GM23338 (cell line): ENCODE measurements around the gene TMEM45A. TPM values are rescaled to one million over a fixed set of nuclear protein-coding genes. Genes with fewer than 3 reads are reported as not detected.

ENCODE experiments used
- ATAC-seq: fragments of 200-7000 bp; cut with Tn5 transposase; 3 replicates; pipeline ENCODE4 v1.9.1; 2020
- DNase-seq: peaks from one replicate; pipeline ENCODE4 v3.0.0-alpha.2; 2015; ENCODE audit warnings: low spot score
- H2AFZ ChIP-seq: fragments of 200-600 bp; sonication (generic); 2 replicates; pipeline ENCODE4 v1.8.0; 2016; ENCODE audit warnings: antibody characterized with exemption, mild to moderate bottlenecking, moderate library complexity
- H3F3A ChIP-seq: fragments of 200-600 bp; sonication (generic); replicated peaks from 2 replicates; pipeline ENCODE4 v1.8.0; 2017; ENCODE audit warnings: antibody characterized with exemption, mixed run types, low read depth
- H3K27ac ChIP-seq: fragments of 200-600 bp; sonication (generic); 2 replicates; pipeline ENCODE4 v1.6.1; 2016; ENCODE audit warnings: low read depth
- H3K27me3 ChIP-seq: fragments of 200-600 bp; sonication (generic); 2 replicates; pipeline ENCODE4 v1.8.0; 2016; ENCODE audit warnings: mild to moderate bottlenecking, mixed run types, moderate library complexity; ENCODE audit not compliant: insufficient read depth
- H3K36me3 ChIP-seq: fragments of 200-600 bp; sonication (generic); 2 replicates; pipeline ENCODE4 v1.8.0; 2016; ENCODE audit warnings: mild to moderate bottlenecking; ENCODE audit not compliant: insufficient read depth
- H3K4me1 ChIP-seq: fragments of 200-600 bp; sonication (generic); 2 replicates; pipeline ENCODE4 v1.8.0; 2016; ENCODE audit warnings: mild to moderate bottlenecking, moderate library complexity; ENCODE audit not compliant: insufficient read depth
- H3K4me2 ChIP-seq: fragments of 200-600 bp; sonication (generic); 2 replicates; pipeline ENCODE4 v1.7.1; 2017; ENCODE audit warnings: mixed run types
- H3K4me3 ChIP-seq: fragments of 200-600 bp; sonication (generic); 2 replicates; pipeline ENCODE4 v1.6.1; 2016; ENCODE audit warnings: mixed run types
- H3K79me2 ChIP-seq: fragments of 200-600 bp; sonication (generic); replicated peaks from 2 replicates; pipeline ENCODE4 v1.8.0; 2017; ENCODE audit warnings: mild to moderate bottlenecking; ENCODE audit not compliant: insufficient read depth
- H3K9me2 ChIP-seq: fragments of 200-600 bp; sonication (generic); 2 replicates; pipeline ENCODE4 v1.8.0; 2017; ENCODE audit not compliant: insufficient read depth
- H4K20me1 ChIP-seq: fragments of 200-600 bp; sonication (generic); replicated peaks from 2 replicates; pipeline ENCODE4 v1.8.0; 2017; ENCODE audit warnings: mild to moderate bottlenecking; ENCODE audit not compliant: insufficient read depth
- H3K27ac Mint-ChIP-seq: 2 replicates; pipeline ENCODE4 v1.8.0; 2020; ENCODE audit warnings: inconsistent platforms, mild to moderate bottlenecking, moderate library complexity, mixed read lengths
- H3K27me3 Mint-ChIP-seq: 3 replicates; pipeline ENCODE4 v1.8.0; 2022; ENCODE audit warnings: low read depth, mild to moderate bottlenecking, moderate library complexity, mixed read lengths, inconsistent platforms; ENCODE audit not compliant: insufficient read depth, poor library complexity
- H3K36me3 Mint-ChIP-seq: 3 replicates; pipeline ENCODE4 v1.8.0; 2021; ENCODE audit warnings: low read depth, mild to moderate bottlenecking, inconsistent platforms, moderate library complexity, mixed read lengths
- H3K4me1 Mint-ChIP-seq: 3 replicates; pipeline ENCODE4 v1.8.0; 2020; ENCODE audit warnings: mild to moderate bottlenecking, inconsistent platforms, mixed read lengths
- H3K4me3 Mint-ChIP-seq: 3 replicates; pipeline ENCODE4 v1.8.0; 2021; ENCODE audit warnings: moderate library complexity, mild to moderate bottlenecking, inconsistent platforms, mixed read lengths
- H3K9me3 Mint-ChIP-seq: 3 replicates; pipeline ENCODE4 v1.8.0; 2020; ENCODE audit warnings: moderate library complexity, mild to moderate bottlenecking, inconsistent platforms, mixed read lengths
- CREB1 ChIP-seq: fragments of 250-450 bp; sonication (Bioruptor Pico); IDR thresholded peaks from 2 replicates; pipeline ENCODE4 v1.5.0; 2020; ENCODE audit warnings: low read depth, mild to moderate bottlenecking, moderate library complexity
- EZH2 ChIP-seq: fragments of 200-600 bp; sonication (generic); IDR thresholded peaks from one replicate; pipeline ENCODE4 v1.8.0; 2017; ENCODE audit warnings: antibody characterized with exemption, mild to moderate bottlenecking, low read depth; ENCODE audit not compliant: unreplicated experiment
- EZH2phosphoT487 ChIP-seq: fragments of 200-600 bp; sonication (generic); IDR thresholded peaks from one replicate; pipeline ENCODE4 v1.8.1; 2018; ENCODE audit warnings: antibody characterized with exemption; ENCODE audit not compliant: unreplicated experiment
- JUNB ChIP-seq: IDR thresholded peaks from one replicate; pipeline ENCODE4 v1.6.1; 2016; ENCODE audit warnings: antibody characterized with exemption; ENCODE audit not compliant: unreplicated experiment
- NANOG ChIP-seq: IDR thresholded peaks from 2 replicates; pipeline ENCODE4 v1.6.1; 2016; ENCODE audit warnings: antibody characterized with exemption, borderline replicate concordance
- POLR2AphosphoS5 ChIP-seq: IDR thresholded peaks from 2 replicates; pipeline ENCODE4 v1.6.1; 2016; ENCODE audit warnings: antibody characterized with exemption, low read depth
- ZNF114 ChIP-seq: fragments of 250-450 bp; sonication (Bioruptor Pico); IDR thresholded peaks from 2 replicates; pipeline ENCODE4 v1.5.0; 2020; ENCODE audit warnings: mild to moderate bottlenecking, moderate library complexity
- ZNF331 ChIP-seq: fragments of 250-450 bp; sonication (Bioruptor Pico); IDR thresholded peaks from 2 replicates; pipeline ENCODE4 v1.5.0; 2020; ENCODE audit warnings: low read depth, mild to moderate bottlenecking, moderate library complexity
- polyA plus RNA-seq: library from polyadenylated mRNA; unstranded; fragments of >200 nt; fragmentation: Nextera tagmentation; extraction: Ambion mirVana; gene quantifications from 2 replicates; pipeline ENCODE4 v1.2.1, GENCODE V29; 2016
- total RNA-seq: library from RNA; depleted of rRNA; stranded (reverse); fragments of >200 nt; shearing (Covaris generic); gene quantifications from 2 replicates; pipeline ENCODE4 v1.2.3, GENCODE V29; 2014
- TF ChIP-seq, protein P1 (sequence below): IDR thresholded peaks from 2 replicates; pipeline ENCODE4 v1.6.1; 2016; ENCODE audit warnings: antibody characterized with exemption
- TF ChIP-seq, protein P2 (sequence below): fragments of 250-450 bp; sonication (Bioruptor Pico); IDR thresholded peaks from 2 replicates; pipeline ENCODE4 v1.5.0; 2020; ENCODE audit warnings: mild to moderate bottlenecking, moderate library complexity
- TF ChIP-seq, protein P3 (sequence below): IDR thresholded peaks from one replicate; pipeline ENCODE4 v1.6.1; 2018; ENCODE audit warnings: antibody characterized with exemption; ENCODE audit not compliant: unreplicated experiment
- TF ChIP-seq, protein P4 (sequence below), 2 experiments: fragments of 200-600 bp in 1 of 2; sonication (generic) in 1 of 2; conservative IDR thresholded peaks; 2 replicates each; pipeline versions ENCODE4 v1.5.1 to v1.6.1; 2016 to 2017; ENCODE audit warnings: antibody characterized with exemption in 2 of 2, low read depth in 2 of 2, mild to moderate bottlenecking in 2 of 2, moderate library complexity in 1 of 2

The TMEM45A gene
- total and polyA plus RNA-seq, 2 experiments from 2014 or later: 6.5 to 12.7 TPM

DNA sequence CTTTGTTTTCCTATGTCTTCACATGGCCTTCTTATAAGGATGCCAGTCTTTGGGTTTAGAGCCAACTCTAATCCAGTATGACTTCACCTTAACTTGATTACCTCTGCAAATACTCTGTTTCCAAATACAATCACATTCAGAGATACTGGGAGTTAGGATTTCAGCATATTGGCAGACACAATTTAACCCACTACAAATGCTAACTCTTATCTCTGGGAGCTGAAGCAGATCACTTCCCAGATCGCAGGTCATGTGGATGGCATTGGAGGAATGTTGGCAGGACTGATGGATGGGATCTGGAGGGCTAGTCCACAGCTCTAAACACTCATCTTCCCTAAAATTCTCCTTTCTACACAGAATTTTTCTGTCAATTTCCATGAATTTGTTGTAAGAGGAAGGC lies 70.8 kb downstream of the TMEM45A start:
- H3K4me1 Mint-ChIP-seq: peaks cover 27% of the 10 kb centered on the region
- no peak for TF ChIP-seq ZNF114 (CRISPR knock-in tag)
- TF ChIP-seq CREB1 (CRISPR knock-in tag): no peak
- TF ChIP-seq, protein P1, sequence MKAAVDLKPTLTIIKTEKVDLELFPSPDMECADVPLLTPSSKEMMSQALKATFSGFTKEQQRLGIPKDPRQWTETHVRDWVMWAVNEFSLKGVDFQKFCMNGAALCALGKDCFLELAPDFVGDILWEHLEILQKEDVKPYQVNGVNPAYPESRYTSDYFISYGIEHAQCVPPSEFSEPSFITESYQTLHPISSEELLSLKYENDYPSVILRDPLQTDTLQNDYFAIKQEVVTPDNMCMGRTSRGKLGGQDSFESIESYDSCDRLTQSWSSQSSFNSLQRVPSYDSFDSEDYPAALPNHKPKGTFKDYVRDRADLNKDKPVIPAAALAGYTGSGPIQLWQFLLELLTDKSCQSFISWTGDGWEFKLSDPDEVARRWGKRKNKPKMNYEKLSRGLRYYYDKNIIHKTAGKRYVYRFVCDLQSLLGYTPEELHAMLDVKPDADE: no peak
- TF ChIP-seq JUNB: no peak
- no peak for TF ChIP-seq EZH2phosphoT487
- TF ChIP-seq NANOG: no peak
- TF ChIP-seq EZH2: no peak
- TF ChIP-seq, protein P2, sequence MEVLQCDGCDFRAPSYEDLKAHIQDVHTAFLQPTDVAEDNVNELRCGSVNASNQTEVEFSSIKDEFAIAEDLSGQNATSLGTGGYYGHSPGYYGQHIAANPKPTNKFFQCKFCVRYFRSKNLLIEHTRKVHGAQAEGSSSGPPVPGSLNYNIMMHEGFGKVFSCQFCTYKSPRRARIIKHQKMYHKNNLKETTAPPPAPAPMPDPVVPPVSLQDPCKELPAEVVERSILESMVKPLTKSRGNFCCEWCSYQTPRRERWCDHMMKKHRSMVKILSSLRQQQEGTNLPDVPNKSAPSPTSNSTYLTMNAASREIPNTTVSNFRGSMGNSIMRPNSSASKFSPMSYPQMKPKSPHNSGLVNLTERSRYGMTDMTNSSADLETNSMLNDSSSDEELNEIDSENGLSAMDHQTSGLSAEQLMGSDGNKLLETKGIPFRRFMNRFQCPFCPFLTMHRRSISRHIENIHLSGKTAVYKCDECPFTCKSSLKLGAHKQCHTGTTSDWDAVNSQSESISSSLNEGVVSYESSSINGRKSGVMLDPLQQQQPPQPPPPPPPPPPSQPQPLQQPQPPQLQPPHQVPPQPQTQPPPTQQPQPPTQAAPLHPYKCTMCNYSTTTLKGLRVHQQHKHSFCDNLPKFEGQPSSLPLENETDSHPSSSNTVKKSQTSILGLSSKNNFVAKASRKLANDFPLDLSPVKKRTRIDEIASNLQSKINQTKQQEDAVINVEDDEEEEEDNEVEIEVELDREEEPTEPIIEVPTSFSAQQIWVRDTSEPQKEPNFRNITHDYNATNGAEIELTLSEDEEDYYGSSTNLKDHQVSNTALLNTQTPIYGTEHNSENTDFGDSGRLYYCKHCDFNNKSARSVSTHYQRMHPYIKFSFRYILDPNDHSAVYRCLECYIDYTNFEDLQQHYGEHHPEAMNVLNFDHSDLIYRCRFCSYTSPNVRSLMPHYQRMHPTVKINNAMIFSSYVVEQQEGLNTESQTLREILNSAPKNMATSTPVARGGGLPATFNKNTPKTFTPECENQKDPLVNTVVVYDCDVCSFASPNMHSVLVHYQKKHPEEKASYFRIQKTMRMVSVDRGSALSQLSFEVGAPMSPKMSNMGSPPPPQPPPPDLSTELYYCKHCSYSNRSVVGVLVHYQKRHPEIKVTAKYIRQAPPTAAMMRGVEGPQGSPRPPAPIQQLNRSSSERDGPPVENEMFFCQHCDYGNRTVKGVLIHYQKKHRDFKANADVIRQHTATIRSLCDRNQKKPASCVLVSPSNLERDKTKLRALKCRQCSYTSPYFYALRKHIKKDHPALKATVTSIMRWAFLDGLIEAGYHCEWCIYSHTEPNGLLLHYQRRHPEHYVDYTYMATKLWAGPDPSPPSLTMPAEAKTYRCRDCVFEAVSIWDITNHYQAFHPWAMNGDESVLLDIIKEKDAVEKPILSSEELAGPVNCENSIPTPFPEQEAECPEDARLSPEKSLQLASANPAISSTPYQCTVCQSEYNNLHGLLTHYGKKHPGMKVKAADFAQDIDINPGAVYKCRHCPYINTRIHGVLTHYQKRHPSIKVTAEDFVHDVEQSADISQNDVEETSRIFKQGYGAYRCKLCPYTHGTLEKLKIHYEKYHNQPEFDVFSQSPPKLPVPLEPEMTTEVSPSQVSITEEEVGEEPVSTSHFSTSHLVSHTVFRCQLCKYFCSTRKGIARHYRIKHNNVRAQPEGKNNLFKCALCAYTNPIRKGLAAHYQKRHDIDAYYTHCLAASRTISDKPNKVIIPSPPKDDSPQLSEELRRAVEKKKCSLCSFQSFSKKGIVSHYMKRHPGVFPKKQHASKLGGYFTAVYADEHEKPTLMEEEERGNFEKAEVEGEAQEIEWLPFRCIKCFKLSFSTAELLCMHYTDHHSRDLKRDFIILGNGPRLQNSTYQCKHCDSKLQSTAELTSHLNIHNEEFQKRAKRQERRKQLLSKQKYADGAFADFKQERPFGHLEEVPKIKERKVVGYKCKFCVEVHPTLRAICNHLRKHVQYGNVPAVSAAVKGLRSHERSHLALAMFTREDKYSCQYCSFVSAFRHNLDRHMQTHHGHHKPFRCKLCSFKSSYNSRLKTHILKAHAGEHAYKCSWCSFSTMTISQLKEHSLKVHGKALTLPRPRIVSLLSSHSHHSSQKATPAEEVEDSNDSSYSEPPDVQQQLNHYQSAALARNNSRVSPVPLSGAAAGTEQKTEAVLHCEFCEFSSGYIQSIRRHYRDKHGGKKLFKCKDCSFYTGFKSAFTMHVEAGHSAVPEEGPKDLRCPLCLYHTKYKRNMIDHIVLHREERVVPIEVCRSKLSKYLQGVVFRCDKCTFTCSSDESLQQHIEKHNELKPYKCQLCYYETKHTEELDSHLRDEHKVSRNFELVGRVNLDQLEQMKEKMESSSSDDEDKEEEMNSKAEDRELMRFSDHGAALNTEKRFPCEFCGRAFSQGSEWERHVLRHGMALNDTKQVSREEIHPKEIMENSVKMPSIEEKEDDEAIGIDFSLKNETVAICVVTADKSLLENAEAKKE (CRISPR knock-in tag): no peak
- TF ChIP-seq ZNF331 (CRISPR knock-in tag): no peak
- TF ChIP-seq, protein P3, sequence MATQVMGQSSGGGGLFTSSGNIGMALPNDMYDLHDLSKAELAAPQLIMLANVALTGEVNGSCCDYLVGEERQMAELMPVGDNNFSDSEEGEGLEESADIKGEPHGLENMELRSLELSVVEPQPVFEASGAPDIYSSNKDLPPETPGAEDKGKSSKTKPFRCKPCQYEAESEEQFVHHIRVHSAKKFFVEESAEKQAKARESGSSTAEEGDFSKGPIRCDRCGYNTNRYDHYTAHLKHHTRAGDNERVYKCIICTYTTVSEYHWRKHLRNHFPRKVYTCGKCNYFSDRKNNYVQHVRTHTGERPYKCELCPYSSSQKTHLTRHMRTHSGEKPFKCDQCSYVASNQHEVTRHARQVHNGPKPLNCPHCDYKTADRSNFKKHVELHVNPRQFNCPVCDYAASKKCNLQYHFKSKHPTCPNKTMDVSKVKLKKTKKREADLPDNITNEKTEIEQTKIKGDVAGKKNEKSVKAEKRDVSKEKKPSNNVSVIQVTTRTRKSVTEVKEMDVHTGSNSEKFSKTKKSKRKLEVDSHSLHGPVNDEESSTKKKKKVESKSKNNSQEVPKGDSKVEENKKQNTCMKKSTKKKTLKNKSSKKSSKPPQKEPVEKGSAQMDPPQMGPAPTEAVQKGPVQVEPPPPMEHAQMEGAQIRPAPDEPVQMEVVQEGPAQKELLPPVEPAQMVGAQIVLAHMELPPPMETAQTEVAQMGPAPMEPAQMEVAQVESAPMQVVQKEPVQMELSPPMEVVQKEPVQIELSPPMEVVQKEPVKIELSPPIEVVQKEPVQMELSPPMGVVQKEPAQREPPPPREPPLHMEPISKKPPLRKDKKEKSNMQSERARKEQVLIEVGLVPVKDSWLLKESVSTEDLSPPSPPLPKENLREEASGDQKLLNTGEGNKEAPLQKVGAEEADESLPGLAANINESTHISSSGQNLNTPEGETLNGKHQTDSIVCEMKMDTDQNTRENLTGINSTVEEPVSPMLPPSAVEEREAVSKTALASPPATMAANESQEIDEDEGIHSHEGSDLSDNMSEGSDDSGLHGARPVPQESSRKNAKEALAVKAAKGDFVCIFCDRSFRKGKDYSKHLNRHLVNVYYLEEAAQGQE: no peak
- no peak for TF ChIP-seq POLR2AphosphoS5
- TF ChIP-seq, protein P4, sequence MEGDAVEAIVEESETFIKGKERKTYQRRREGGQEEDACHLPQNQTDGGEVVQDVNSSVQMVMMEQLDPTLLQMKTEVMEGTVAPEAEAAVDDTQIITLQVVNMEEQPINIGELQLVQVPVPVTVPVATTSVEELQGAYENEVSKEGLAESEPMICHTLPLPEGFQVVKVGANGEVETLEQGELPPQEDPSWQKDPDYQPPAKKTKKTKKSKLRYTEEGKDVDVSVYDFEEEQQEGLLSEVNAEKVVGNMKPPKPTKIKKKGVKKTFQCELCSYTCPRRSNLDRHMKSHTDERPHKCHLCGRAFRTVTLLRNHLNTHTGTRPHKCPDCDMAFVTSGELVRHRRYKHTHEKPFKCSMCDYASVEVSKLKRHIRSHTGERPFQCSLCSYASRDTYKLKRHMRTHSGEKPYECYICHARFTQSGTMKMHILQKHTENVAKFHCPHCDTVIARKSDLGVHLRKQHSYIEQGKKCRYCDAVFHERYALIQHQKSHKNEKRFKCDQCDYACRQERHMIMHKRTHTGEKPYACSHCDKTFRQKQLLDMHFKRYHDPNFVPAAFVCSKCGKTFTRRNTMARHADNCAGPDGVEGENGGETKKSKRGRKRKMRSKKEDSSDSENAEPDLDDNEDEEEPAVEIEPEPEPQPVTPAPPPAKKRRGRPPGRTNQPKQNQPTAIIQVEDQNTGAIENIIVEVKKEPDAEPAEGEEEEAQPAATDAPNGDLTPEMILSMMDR (conservative IDR thresholded peaks at IDR 0.05; ENCODE audit: low read depth in 2 of 2): no peak
- H3K27me3 ChIP-seq: no peaks in the 10 kb centered on the region
- no peaks in the 10 kb centered on the region for H3K9me2 ChIP-seq
- H3K4me2 ChIP-seq: no peak overlapping the region
- H3K4me3 ChIP-seq: no peak overlapping the region
- H3K27ac ChIP-seq: no peak overlapping the region
- no peaks in the 10 kb centered on the region for H3K9me3 Mint-ChIP-seq
- H3K79me2 ChIP-seq: no peaks in the 10 kb centered on the region
- no peaks in the 10 kb centered on the region for H3K36me3 Mint-ChIP-seq
- H3F3A ChIP-seq: no peaks in the 10 kb centered on the region
- H3K4me3 Mint-ChIP-seq: no peak overlapping the region
- peaks cover 19% of the 10 kb centered on the region for H3K4me1 ChIP-seq
- no peaks in the 10 kb centered on the region for H3K36me3 ChIP-seq
- ATAC-seq: no peak
- H3K27me3 Mint-ChIP-seq: no peaks in the 10 kb centered on the region
- no peak overlapping the region for H3K27ac Mint-ChIP-seq
- no peak for DNase-seq
- H4K20me1 ChIP-seq: no peaks in the 10 kb centered on the region
- no peak overlapping the region for H2AFZ ChIP-seq
